Testis (tissue), 2 donors: ENCODE data around the gene SAPCD2.

Experiments used
- POLR2A ChIP-seq: fragments of 450-650 bp; IDR thresholded peaks from one replicate; pipeline ENCODE4 v1.6.1; 2017; ENCODE audit warnings: antibody characterized with exemption, mild to moderate bottlenecking, moderate library complexity
- TF ChIP-seq, protein P1 (sequence below), 3 experiments: fragments of 450-650 bp in 2 of 3; fragments of 200-600 bp in 1 of 3; sonication (generic) in 1 of 3; IDR thresholded peaks; one replicate each; pipeline ENCODE4 v1.5.1; 2016 to 2019; ENCODE audit warnings: antibody characterized with exemption in 3 of 3, mild to moderate bottlenecking in 2 of 3, moderate library complexity in 1 of 3

DNA sequence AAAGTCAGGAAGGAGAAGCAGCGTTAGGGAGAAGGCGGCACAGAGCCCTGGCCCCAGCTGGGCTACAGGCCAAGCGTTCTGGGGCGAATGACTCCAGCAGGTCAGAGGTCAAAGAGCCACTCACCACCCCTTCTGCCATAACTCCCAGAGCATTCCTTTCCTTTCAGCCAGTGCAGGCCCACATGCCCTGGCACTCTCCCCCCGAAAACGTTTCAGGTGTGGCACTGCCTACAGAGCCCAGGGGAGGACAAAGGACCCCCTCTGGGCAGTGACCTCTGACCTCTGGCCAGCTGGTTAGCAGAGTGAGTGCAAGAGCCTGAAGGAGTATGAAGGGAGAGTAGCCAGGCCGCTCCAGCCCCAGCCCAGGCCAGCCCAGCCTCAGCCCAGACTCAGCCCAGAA, 47.2 kb downstream of the SAPCD2 start:
- TF ChIP-seq POLR2A = no peak
- TF ChIP-seq, protein P1, sequence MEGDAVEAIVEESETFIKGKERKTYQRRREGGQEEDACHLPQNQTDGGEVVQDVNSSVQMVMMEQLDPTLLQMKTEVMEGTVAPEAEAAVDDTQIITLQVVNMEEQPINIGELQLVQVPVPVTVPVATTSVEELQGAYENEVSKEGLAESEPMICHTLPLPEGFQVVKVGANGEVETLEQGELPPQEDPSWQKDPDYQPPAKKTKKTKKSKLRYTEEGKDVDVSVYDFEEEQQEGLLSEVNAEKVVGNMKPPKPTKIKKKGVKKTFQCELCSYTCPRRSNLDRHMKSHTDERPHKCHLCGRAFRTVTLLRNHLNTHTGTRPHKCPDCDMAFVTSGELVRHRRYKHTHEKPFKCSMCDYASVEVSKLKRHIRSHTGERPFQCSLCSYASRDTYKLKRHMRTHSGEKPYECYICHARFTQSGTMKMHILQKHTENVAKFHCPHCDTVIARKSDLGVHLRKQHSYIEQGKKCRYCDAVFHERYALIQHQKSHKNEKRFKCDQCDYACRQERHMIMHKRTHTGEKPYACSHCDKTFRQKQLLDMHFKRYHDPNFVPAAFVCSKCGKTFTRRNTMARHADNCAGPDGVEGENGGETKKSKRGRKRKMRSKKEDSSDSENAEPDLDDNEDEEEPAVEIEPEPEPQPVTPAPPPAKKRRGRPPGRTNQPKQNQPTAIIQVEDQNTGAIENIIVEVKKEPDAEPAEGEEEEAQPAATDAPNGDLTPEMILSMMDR (IDR thresholded peaks at IDR 0.05) = no peak
